ENCODE data around the gene SLC12A5. TPM values are rescaled to one million over a fixed set of nuclear protein-coding genes. Genes with fewer than 3 reads are reported as not detected.

Gene SLC12A5
- total RNA-seq, 4 donors from 2014 or later, result 0.19 TPM; not detected in 3

- ATAC-seq (ENCODE audit: low FRiP score), result no peak
- DNase-seq (ENCODE audit: low spot score), result no peak
- TF ChIP-seq, protein P1, sequence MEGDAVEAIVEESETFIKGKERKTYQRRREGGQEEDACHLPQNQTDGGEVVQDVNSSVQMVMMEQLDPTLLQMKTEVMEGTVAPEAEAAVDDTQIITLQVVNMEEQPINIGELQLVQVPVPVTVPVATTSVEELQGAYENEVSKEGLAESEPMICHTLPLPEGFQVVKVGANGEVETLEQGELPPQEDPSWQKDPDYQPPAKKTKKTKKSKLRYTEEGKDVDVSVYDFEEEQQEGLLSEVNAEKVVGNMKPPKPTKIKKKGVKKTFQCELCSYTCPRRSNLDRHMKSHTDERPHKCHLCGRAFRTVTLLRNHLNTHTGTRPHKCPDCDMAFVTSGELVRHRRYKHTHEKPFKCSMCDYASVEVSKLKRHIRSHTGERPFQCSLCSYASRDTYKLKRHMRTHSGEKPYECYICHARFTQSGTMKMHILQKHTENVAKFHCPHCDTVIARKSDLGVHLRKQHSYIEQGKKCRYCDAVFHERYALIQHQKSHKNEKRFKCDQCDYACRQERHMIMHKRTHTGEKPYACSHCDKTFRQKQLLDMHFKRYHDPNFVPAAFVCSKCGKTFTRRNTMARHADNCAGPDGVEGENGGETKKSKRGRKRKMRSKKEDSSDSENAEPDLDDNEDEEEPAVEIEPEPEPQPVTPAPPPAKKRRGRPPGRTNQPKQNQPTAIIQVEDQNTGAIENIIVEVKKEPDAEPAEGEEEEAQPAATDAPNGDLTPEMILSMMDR (IDR thresholded peaks at IDR 0.05), result no peak
Observed at GRCh38 chr20:46083531-46084061, 54.6 kb downstream of the SLC12A5 start.

DNA sequence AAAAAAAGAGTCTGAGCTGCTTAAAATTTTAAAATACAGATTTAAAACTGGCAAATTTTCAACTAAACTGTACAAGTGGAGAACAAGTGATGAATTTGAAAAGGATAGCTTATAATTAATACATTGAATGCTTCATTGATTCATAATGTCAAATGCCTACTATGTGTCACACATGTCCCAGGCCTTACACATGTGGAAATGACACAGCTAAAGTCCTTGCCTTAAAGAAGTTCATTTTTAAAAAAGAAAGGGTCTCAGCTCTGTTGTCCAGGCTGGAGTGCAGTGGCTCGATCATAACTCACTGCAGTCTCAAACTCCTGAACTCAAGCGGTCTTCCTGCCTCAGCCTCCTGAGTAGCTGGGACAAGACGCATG is 55.8 kb downstream of the SLC12A5 start:
- TF ChIP-seq, protein P1 (IDR thresholded peaks at IDR 0.05), result no peak
- no peak for DNase-seq (ENCODE audit: low spot score)
- ATAC-seq (ENCODE audit: low FRiP score), result no peak

- TF ChIP-seq, protein P1 (IDR thresholded peaks at IDR 0.05), result no peak
- ATAC-seq (ENCODE audit: low FRiP score), result peak; percentile 3
- DNase-seq (ENCODE audit: low spot score), result no peak
Observed at GRCh38 chr20:46085179-46085851, 56.3 kb downstream of the SLC12A5 start.

DNA sequence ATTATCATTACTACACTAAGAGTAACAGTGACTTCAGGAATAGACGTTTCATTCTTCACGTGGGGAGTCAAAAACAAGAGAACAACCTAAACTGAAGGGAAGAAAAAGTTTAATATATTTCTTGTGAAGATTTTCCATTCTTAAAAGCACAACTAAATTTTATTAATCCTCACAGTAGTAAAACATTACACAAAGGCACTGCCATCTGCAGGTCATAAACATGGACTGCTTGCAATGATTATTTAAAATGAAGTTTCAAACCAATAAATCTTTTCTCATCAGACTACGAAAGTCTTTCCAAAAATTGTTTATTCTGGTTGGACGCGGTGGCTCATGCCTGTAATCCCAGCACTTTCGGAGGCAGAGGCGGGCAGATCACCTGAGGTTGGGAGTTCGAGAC is 58.1 kb downstream of the SLC12A5 start:
- TF ChIP-seq, protein P1 (IDR thresholded peaks at IDR 0.05), result no peak
- ATAC-seq (ENCODE audit: low FRiP score) (no peak), DNase-seq (ENCODE audit: low spot score) (no peak)

DNA sequence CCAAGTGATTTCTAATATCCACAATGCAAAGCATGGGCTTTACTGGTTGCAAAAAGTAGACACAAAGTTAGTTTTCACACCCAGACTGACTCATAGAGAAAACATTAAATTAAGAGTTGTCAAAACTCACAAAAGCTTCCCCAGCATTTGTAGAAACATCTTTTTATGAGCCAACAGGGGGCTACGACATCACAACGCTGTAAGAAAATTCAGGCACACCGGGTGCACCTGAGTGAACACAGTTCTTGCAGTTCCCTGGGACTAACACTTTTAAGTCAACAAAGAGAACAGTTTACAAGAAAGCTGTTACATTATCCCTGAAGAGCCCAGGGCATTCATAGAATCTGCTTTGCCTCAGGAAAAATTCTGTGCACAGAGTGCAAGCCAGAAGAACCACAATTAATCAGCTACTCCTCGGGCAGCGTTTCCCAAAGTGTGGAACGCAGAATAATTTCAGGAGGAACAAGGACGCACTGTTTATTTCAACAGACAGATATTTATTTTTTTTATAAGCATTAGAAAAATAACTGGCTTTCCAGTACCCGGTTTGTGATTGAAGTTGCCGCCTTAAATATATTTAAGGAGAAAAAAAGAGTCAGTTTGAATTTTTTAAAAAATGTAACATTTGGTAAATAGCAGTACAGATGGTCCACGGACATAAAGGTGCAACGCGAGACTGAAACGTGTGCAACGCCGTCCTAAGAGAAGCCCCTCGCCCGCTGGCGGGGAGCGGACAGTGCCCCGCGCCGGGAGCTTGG is 59.6 kb downstream of the SLC12A5 start:
- no peak for ATAC-seq (ENCODE audit: low FRiP score)
- no peak for DNase-seq (ENCODE audit: low spot score)
- TF ChIP-seq, protein P1 (IDR thresholded peaks at IDR 0.05), result no peak

DNA sequence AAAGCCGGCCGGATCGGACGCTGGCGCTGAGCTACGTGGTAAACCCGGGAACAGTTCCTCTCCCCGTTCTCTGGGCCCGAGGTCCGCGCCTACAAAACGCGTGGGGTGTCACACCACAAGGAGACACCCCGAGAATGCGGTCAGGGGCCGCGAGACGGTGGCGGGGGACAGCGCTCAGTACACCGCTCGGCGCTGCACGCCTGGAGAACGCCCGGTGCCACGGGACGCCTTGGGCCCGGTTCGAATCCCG is 60.1 kb downstream of the SLC12A5 start:
- peak; percentile 37 for ATAC-seq (ENCODE audit: low FRiP score)
- TF ChIP-seq, protein P1 (IDR thresholded peaks at IDR 0.05), result no peak
- no peak for DNase-seq (ENCODE audit: low spot score)
